ENCODE measurements around the gene PPP2R5E. TPM values are rescaled to one million over a fixed set of nuclear protein-coding genes. Genes with fewer than 3 reads are reported as not detected.
A peak's percentile ranks its signal among the peaks of the same experiment; 100 is the strongest.

Gene PPP2R5E
- total RNA-seq, 2 experiments from 2014 or later: 30.0 to 32.5 TPM

GRCh38 chr14:63421226-63421625 is 122.0 kb downstream of the PPP2R5E start:
- Mint-ChIP-seq H3K27ac (no peak overlapping the region), H3K27me3 (ENCODE audit: low read depth) (no peaks in the 10 kb centered on the region), H3K4me1 (ENCODE audit: low read depth) (no peaks in the 10 kb centered on the region), H3K9me3 (no peaks in the 10 kb centered on the region), H3K36me3 (ENCODE audit: low read depth) (peaks cover 16% of the 10 kb centered on the region), H3K4me3 (no peak overlapping the region)
- intact Hi-C loops (cut with micrococcal nuclease): no loop called here
- CTCF ChIA-PET: no interaction called here
- no peak for DNase-seq

- intact Hi-C loops (cut with micrococcal nuclease): no loop called here
- CTCF ChIA-PET: no interaction called here
- H3K4me1 Mint-ChIP-seq (ENCODE audit: low read depth): no peaks in the 10 kb centered on the region
- no peak overlapping the region for H3K4me3 Mint-ChIP-seq
- peaks cover 18% of the 10 kb centered on the region for H3K36me3 Mint-ChIP-seq (ENCODE audit: low read depth)
- no peaks in the 10 kb centered on the region for H3K27me3 Mint-ChIP-seq (ENCODE audit: low read depth)
- DNase-seq: no peak
- H3K27ac Mint-ChIP-seq: no peak overlapping the region
- H3K9me3 Mint-ChIP-seq: no peaks in the 10 kb centered on the region
Measured at GRCh38 chr14:63418020-63418419, 125.2 kb downstream of the PPP2R5E start.

- no peak overlapping the region for H3K27ac Mint-ChIP-seq
- intact Hi-C loops (cut with micrococcal nuclease): no loop called here
- no peak overlapping the region for H3K4me3 Mint-ChIP-seq
- H3K4me1 Mint-ChIP-seq (ENCODE audit: low read depth): no peaks in the 10 kb centered on the region
- no peaks in the 10 kb centered on the region for H3K9me3 Mint-ChIP-seq
- H3K36me3 Mint-ChIP-seq (ENCODE audit: low read depth): peaks cover 18% of the 10 kb centered on the region
- no peaks in the 10 kb centered on the region for H3K27me3 Mint-ChIP-seq (ENCODE audit: low read depth)
- DNase-seq: no peak
- CTCF ChIA-PET: interaction anchor here (1.1 kb wide), 1 partner anchor 23 kb away, joined by 3 read pairs; no protein-coding TSS in a partner anchor
Measured at GRCh38 chr14:63413009-63413408, 130.2 kb downstream of the PPP2R5E start.

GRCh38 chr14:63406333-63406732 is 136.8 kb downstream of the PPP2R5E start:
- intact Hi-C loops (cut with micrococcal nuclease): no loop called here
- Mint-ChIP-seq H3K36me3 (ENCODE audit: low read depth) (peaks cover 20% of the 10 kb centered on the region), H3K4me1 (ENCODE audit: low read depth) (peaks cover 9% of the 10 kb centered on the region), H3K27ac (no peak overlapping the region), H3K4me3 (no peak overlapping the region), H3K27me3 (ENCODE audit: low read depth) (no peaks in the 10 kb centered on the region), H3K9me3 (no peaks in the 10 kb centered on the region)
- no peak for DNase-seq
- CTCF ChIA-PET: no interaction called here

- H3K27ac Mint-ChIP-seq: no peak overlapping the region
- CTCF ChIA-PET: no interaction called here
Measured at GRCh38 chr14:63405715-63406114, 137.5 kb downstream of the PPP2R5E start.

GRCh38 chr14:63404906-63405305 is 138.3 kb downstream of the PPP2R5E start:
- Mint-ChIP-seq H3K27me3 (ENCODE audit: low read depth) (no peaks in the 10 kb centered on the region), H3K4me3 (no peak overlapping the region), H3K36me3 (ENCODE audit: low read depth) (peaks cover 16% of the 10 kb centered on the region), H3K27ac (no peak overlapping the region), H3K4me1 (ENCODE audit: low read depth) (peaks cover 11% of the 10 kb centered on the region), H3K9me3 (no peaks in the 10 kb centered on the region)
- DNase-seq: no peak
- intact Hi-C loops (cut with micrococcal nuclease): no loop called here
- CTCF ChIA-PET: interaction anchor here (0.5 kb wide), 1 partner anchor 30 kb away, joined by 5 read pairs; no protein-coding TSS in a partner anchor

More at GRCh38 chr14:63405715-63406114, 137.5 kb downstream of the PPP2R5E start:
- DNase-seq: no peak
- Mint-ChIP-seq H3K36me3 (ENCODE audit: low read depth) (peaks cover 17% of the 10 kb centered on the region), H3K9me3 (no peaks in the 10 kb centered on the region), H3K4me3 (no peak overlapping the region), H3K4me1 (ENCODE audit: low read depth) (peaks cover 11% of the 10 kb centered on the region), H3K27me3 (ENCODE audit: low read depth) (no peaks in the 10 kb centered on the region)
- intact Hi-C loops (cut with micrococcal nuclease): no loop called here

- Mint-ChIP-seq H3K27me3 (ENCODE audit: low read depth) (no peaks in the 10 kb centered on the region), H3K27ac (no peak overlapping the region), H3K9me3 (no peaks in the 10 kb centered on the region), H3K36me3 (ENCODE audit: low read depth) (peaks cover 24% of the 10 kb centered on the region), H3K4me1 (ENCODE audit: low read depth) (peaks cover 14% of the 10 kb centered on the region), H3K4me3 (no peak overlapping the region)
- intact Hi-C loops (cut with micrococcal nuclease): no loop called here
- CTCF ChIA-PET: interaction anchor here (0.6 to 1.2 kb wide), 3 partner anchors 12 to 369 kb away, joined by 3 to 6 read pairs (median 3); no protein-coding TSS in a partner anchor
- no peak for DNase-seq
Measured at GRCh38 chr14:63401646-63402045, 141.5 kb downstream of the PPP2R5E start.

GRCh38 chr14:63398952-63399351 is 144.2 kb downstream of the PPP2R5E start:
- H3K4me3 Mint-ChIP-seq: no peak overlapping the region
- DNase-seq: no peak
- no peaks in the 10 kb centered on the region for H3K27me3 Mint-ChIP-seq (ENCODE audit: low read depth)

GRCh38 chr14:63394841-63395240 is 148.3 kb downstream of the PPP2R5E start:
- peaks cover 22% of the 10 kb centered on the region for H3K36me3 Mint-ChIP-seq (ENCODE audit: low read depth)

More at GRCh38 chr14:63398952-63399351, 144.2 kb downstream of the PPP2R5E start:
- intact Hi-C loops (cut with micrococcal nuclease): no loop called here
- Mint-ChIP-seq H3K9me3 (no peaks in the 10 kb centered on the region), H3K4me1 (ENCODE audit: low read depth) (peaks cover 14% of the 10 kb centered on the region), H3K27ac (no peak overlapping the region), H3K36me3 (ENCODE audit: low read depth) (peaks cover 31% of the 10 kb centered on the region)
- CTCF ChIA-PET: interaction anchor here (1.1 kb wide), 1 partner anchor 9 kb away, joined by 3 read pairs; no protein-coding TSS in a partner anchor

GRCh38 chr14:63394432-63394831 is 148.7 kb downstream of the PPP2R5E start:
- peaks cover 7% of the 10 kb centered on the region for H3K4me1 Mint-ChIP-seq (ENCODE audit: low read depth)
- H3K36me3 Mint-ChIP-seq (ENCODE audit: low read depth): peaks cover 18% of the 10 kb centered on the region
- H3K4me3 Mint-ChIP-seq: no peak overlapping the region
- no peaks in the 10 kb centered on the region for H3K9me3 Mint-ChIP-seq
- DNase-seq: no peak
- no peaks in the 10 kb centered on the region for H3K27me3 Mint-ChIP-seq (ENCODE audit: low read depth)
- intact Hi-C loops (cut with micrococcal nuclease): no loop called here
- no peak overlapping the region for H3K27ac Mint-ChIP-seq
- CTCF ChIA-PET: no interaction called here

More at GRCh38 chr14:63394841-63395240, 148.3 kb downstream of the PPP2R5E start:
- intact Hi-C loops (cut with micrococcal nuclease): no loop called here
- no peak for DNase-seq
- no peaks in the 10 kb centered on the region for H3K27me3 Mint-ChIP-seq (ENCODE audit: low read depth)
- H3K27ac Mint-ChIP-seq: peak overlapping the region; percentile 8
- no peaks in the 10 kb centered on the region for H3K9me3 Mint-ChIP-seq
- CTCF ChIA-PET: no interaction called here
- peaks cover 7% of the 10 kb centered on the region for H3K4me1 Mint-ChIP-seq (ENCODE audit: low read depth)
- no peak overlapping the region for H3K4me3 Mint-ChIP-seq

- DNase-seq: no peak
- CTCF ChIA-PET: no interaction called here
- Mint-ChIP-seq H3K27me3 (ENCODE audit: low read depth) (no peaks in the 10 kb centered on the region), H3K27ac (no peak overlapping the region), H3K4me3 (no peak overlapping the region), H3K9me3 (no peaks in the 10 kb centered on the region), H3K4me1 (ENCODE audit: low read depth) (peaks cover 3% of the 10 kb centered on the region), H3K36me3 (ENCODE audit: low read depth) (peaks cover 17% of the 10 kb centered on the region)
- intact Hi-C loops (cut with micrococcal nuclease): no loop called here
Measured at GRCh38 chr14:63393012-63393411, 150.2 kb downstream of the PPP2R5E start.

- Mint-ChIP-seq H3K9me3 (no peaks in the 10 kb centered on the region), H3K4me1 (ENCODE audit: low read depth) (peaks cover 3% of the 10 kb centered on the region), H3K4me3 (no peak overlapping the region), H3K36me3 (ENCODE audit: low read depth) (peaks cover 19% of the 10 kb centered on the region), H3K27ac (no peak overlapping the region), H3K27me3 (ENCODE audit: low read depth) (no peaks in the 10 kb centered on the region)
- intact Hi-C loops (cut with micrococcal nuclease): no loop called here
- DNase-seq: no peak
- CTCF ChIA-PET: interaction anchor here (0.6 kb wide), 1 partner anchor 152 kb away, joined by 5 read pairs; no protein-coding TSS in a partner anchor
Measured at GRCh38 chr14:63392236-63392635, 150.9 kb downstream of the PPP2R5E start.

GRCh38 chr14:63388766-63389431 is 154.3 kb downstream of the PPP2R5E start:
- no peaks in the 10 kb centered on the region for H3K27me3 Mint-ChIP-seq (ENCODE audit: low read depth)
- CTCF ChIA-PET: interaction anchor here (0.5 to 2.8 kb wide), 31 partner anchors 8 to 570 kb away, joined by 3 to 17 read pairs (median 3); partner anchors contain the start of gene SGPP1
- intact Hi-C loops (cut with micrococcal nuclease): loop anchor here (1.0 to 5.0 kb wide), 4 partner anchors 154 to 908 kb away; partner anchors contain the start of genes PPP2R5E and WDR89
- no peaks in the 10 kb centered on the region for H3K4me1 Mint-ChIP-seq (ENCODE audit: low read depth)
- no peak overlapping the region for H3K4me3 Mint-ChIP-seq
- DNase-seq: peak; percentile 76
- H3K27ac Mint-ChIP-seq: no peak overlapping the region
- H3K9me3 Mint-ChIP-seq: no peaks in the 10 kb centered on the region
- H3K36me3 Mint-ChIP-seq (ENCODE audit: low read depth): peaks cover 20% of the 10 kb centered on the region

All from activated naive CD4-positive, alpha-beta T cell treated with anti-CD3 and anti-CD28 coated beads for 36 hours (primary cell).